K562 (cell line): ENCODE data around the gene USP49. TPM values are rescaled to one million over a fixed set of nuclear protein-coding genes. Genes with fewer than 3 reads are reported as not detected.
"Not testable (repeated sequence)": the region's sequence is repeated elsewhere in the genome, so short reads cannot be mapped to it uniquely, and the experiment has no call there.

ENCODE experiments used
- ATAC-seq: fragments of 200-7000 bp; cut with Tn5 transposase; 3 replicates; pipeline ENCODE4 v1.9.1; 2020; ENCODE audit warnings: moderate library complexity
- BruUV-seq: library from RNA; stranded (reverse); fragments of 400-500 nt; replicated peaks from 2 replicates; lab custom pipeline; 2021; lab: Mats Ljungman, UMichigan
- CTCF ChIA-PET: fragments of 300-600 bp; formaldehyde crosslinking; extraction: SDS; loops from one replicate; lab custom pipeline; 2021; ENCODE audit warnings: low intra/inter-chr PET ratio; lab: Yijun Ruan, JAX
- POLR2A ChIA-PET: fragments of 300-600, 350-650 bp; sonication (Branson Sonifier 250); formaldehyde crosslinking; extraction: SDS; loops from one replicate; lab custom pipeline; 2021; ENCODE audit warnings: antibody characterized with exemption, inconsistent platforms; lab: Yijun Ruan, JAX
- DNase-seq, 4 experiments: peaks; one replicate each; pipeline versions ENCODE4 v3.0.0 to v3.0.0-alpha.2; 2011 to 2018; ENCODE audit warnings: low spot score in 3 of 4, mixed read lengths in 3 of 4; ENCODE audit errors: extremely low read depth in 1 of 4
- FAIRE-seq: peaks from 2 replicates; lab custom pipeline; 2011; peaks lifted over from hg19 to GRCh38; lab: Jason Lieb, UNC
- H2AFZ ChIP-seq: 2 replicates; pipeline ENCODE4 v1.6.0; 2011; ENCODE audit warnings: low read depth, low read length, control low read depth, inconsistent platforms
- H3K27ac ChIP-seq: fragments of 200-600 bp; 3 replicates; pipeline ENCODE4 v1.8.0; 2011; ENCODE audit warnings: low read depth, mild to moderate bottlenecking, control low read depth, inconsistent platforms, low read length, moderate library complexity, mixed read lengths; ENCODE audit errors: extremely low read depth
- H3K27me3 ChIP-seq, 2 experiments: fragments of 300-600 bp in 1 of 2; 2 replicates in 1 of 2; 3 replicates in 1 of 2; pipeline versions ENCODE4 v1.6.0 to v1.8.0; 2011; ENCODE audit warnings: inconsistent platforms in 2 of 2, low read length in 2 of 2, mild to moderate bottlenecking in 1 of 2, mixed read lengths in 1 of 2, moderate library complexity in 1 of 2; ENCODE audit not compliant: control insufficient read depth in 2 of 2, insufficient read depth in 2 of 2
- H3K36me3 ChIP-seq: fragments of 300-600 bp; 3 replicates; pipeline ENCODE4 v1.8.0; 2011; ENCODE audit warnings: mild to moderate bottlenecking, low read length, inconsistent platforms; ENCODE audit not compliant: control insufficient read depth, insufficient read depth
- H3K4me1 ChIP-seq, 2 experiments: fragments of 200-600 bp in 1 of 2; replicated peaks in 1 of 2; 2 replicates in 1 of 2; 3 replicates in 1 of 2; pipeline versions ENCODE4 v1.5.1 to v1.8.0; 2011; ENCODE audit warnings: inconsistent platforms in 2 of 2, low read length in 2 of 2, mild to moderate bottlenecking in 1 of 2, mixed read lengths in 1 of 2, moderate library complexity in 1 of 2; ENCODE audit not compliant: control insufficient read depth in 2 of 2, insufficient read depth in 2 of 2
- H3K4me2 ChIP-seq: 2 replicates; pipeline ENCODE4 v1.6.1; 2011; ENCODE audit warnings: low read length, control low read depth, inconsistent platforms, mixed read lengths; ENCODE audit not compliant: insufficient read depth
- H3K4me3 ChIP-seq: fragments of 200-600 bp; sonication (generic), shearing (Covaris generic); 2 replicates; pipeline ENCODE4 v1.5.1; 2016; ENCODE audit warnings: control low read depth, inconsistent platforms
- H3K79me2 ChIP-seq: fragments of 200-600 bp; 3 replicates; pipeline ENCODE4 v1.8.0; 2011; ENCODE audit warnings: low read length, inconsistent platforms; ENCODE audit not compliant: control insufficient read depth, insufficient read depth
- H3K9ac ChIP-seq, 2 experiments: 2 replicates each; pipeline versions ENCODE4 v1.6.0 to v1.6.1; 2011; ENCODE audit warnings: low read depth in 2 of 2, low read length in 2 of 2, control low read depth in 1 of 2, inconsistent platforms in 1 of 2, mild to moderate bottlenecking in 1 of 2, mixed read lengths in 1 of 2; ENCODE audit not compliant: insufficient read depth in 1 of 2
- H3K9me1 ChIP-seq: one replicate; pipeline ENCODE4 v1.6.0; 2011; ENCODE audit warnings: inconsistent platforms, mild to moderate bottlenecking, low read length, moderate library complexity; ENCODE audit not compliant: control insufficient read depth, insufficient read depth
- H3K9me3 ChIP-seq: replicated peaks from 2 replicates; pipeline ENCODE4 v1.5.1; 2011; ENCODE audit warnings: low read depth, low read length, inconsistent platforms; ENCODE audit not compliant: control insufficient read depth, insufficient read depth
- H4K20me1 ChIP-seq: replicated peaks from 2 replicates; pipeline ENCODE4 v1.6.1; 2011; ENCODE audit warnings: low read length, inconsistent platforms, mixed read lengths; ENCODE audit not compliant: control insufficient read depth, insufficient read depth
- BACH1 ChIP-seq: fragments of 200-800 bp; sonication (Bioruptor generic); IDR thresholded peaks from 2 replicates; pipeline ENCODE4 v1.6.1; 2016; ENCODE audit warnings: missing genetic modification characterization, missing compliant biosample characterization
- BCOR ChIP-seq: fragments of 450-650 bp; IDR thresholded peaks from 2 replicates; pipeline ENCODE4 v1.6.1; 2016
- CTBP1 ChIP-seq: fragments of 450-650 bp; IDR thresholded peaks from 2 replicates; pipeline ENCODE4 v1.6.1; 2016; ENCODE audit warnings: borderline replicate concordance
- HDAC2 ChIP-seq: fragments of 450-650 bp; IDR thresholded peaks from 2 replicates; pipeline ENCODE4 v1.6.1; 2016; ENCODE audit warnings: mild to moderate bottlenecking
- HLTF ChIP-seq: fragments of 450-650 bp; IDR thresholded peaks from 2 replicates; pipeline ENCODE4 v1.6.1; 2016
- LARP7 ChIP-seq: fragments of 450-650 bp; IDR thresholded peaks from 2 replicates; pipeline ENCODE4 v1.6.1; 2016
- PHB2 ChIP-seq: fragments of 450-650 bp; IDR thresholded peaks from 2 replicates; pipeline ENCODE4 v1.6.1; 2017; ENCODE audit warnings: low read depth
- RBM25 ChIP-seq: fragments of 200-400 bp; formaldehyde crosslinking; IDR thresholded peaks from 2 replicates; pipeline ENCODE4 v1.6.1; 2018; ENCODE audit warnings: low read length, low read depth, moderate library complexity; ENCODE audit not compliant: severe bottlenecking
- SMARCA4 ChIP-seq: fragments of 450-650 bp; IDR thresholded peaks from 2 replicates; pipeline ENCODE4 v1.6.1; 2016
- TCF3 ChIP-seq: sonication (generic); formaldehyde crosslinking; IDR thresholded peaks from 2 replicates; pipeline ENCODE4 v1.4.0; 2020; ENCODE audit warnings: mild to moderate bottlenecking, missing genetic modification reagents
- WGBS: fragments of 100-300 bp; shearing (Covaris generic); methylation state at CpG from one replicate; pipeline ENCODE4 v1.1.6; 2016; ENCODE audit warnings: low coverage, mixed read lengths; ENCODE audit not compliant: insufficient coverage; ENCODE audit errors: missing lambda C conversion rate; 5-methylcytosine and 5-hydroxymethylcytosine counted together
- in situ Hi-C: fragments of 300-500 bp; cut with MboI; formaldehyde crosslinking; loops from 4 replicates; pipeline ENCODE4 v1.15.0; 2018; ENCODE audit warnings: inconsistent platforms, mixed read lengths
- intact Hi-C: fragments of 100-400 bp; cut with micrococcal nuclease; formaldehyde crosslinking; loops from 2 replicates; pipeline ENCODE4 v1.14.2; 2022
- polyA plus RNA-seq, 8 experiments: library from polyadenylated mRNA; depleted of rRNA in 4 of 8; stranded (reverse) in 5 of 8; unstranded in 3 of 8; fragments of >200 nt; fragmentation: Nextera tagmentation in 2 of 8; fragmentation: Illumina TruSeq in 1 of 8; extraction: Ambion mirVana in 2 of 8; extraction: Trizol in 1 of 8; gene quantifications; 2 replicates each; pipeline versions ENCODE4 v1.2.1 to v1.2.3, GENCODE V29; 2011 to 2014; ENCODE audit warnings: inconsistent platforms in 1 of 8, missing spikeins in 1 of 8
- total RNA-seq, 7 experiments: library from RNA; depleted of rRNA in 6 of 7; stranded (reverse); fragments of >200 nt in 6 of 7; fragmentation: Illumina TruSeq in 2 of 7; extraction: Trizol in 2 of 7; gene quantifications; 2 replicates each; pipeline versions ENCODE4 v1.2.1 to v1.2.3, GENCODE V29; 2011 to 2021; ENCODE audit warnings: low replicate concordance in 1 of 7
- TF ChIP-seq, protein P1 (sequence below): fragments of 450-650 bp; IDR thresholded peaks from 2 replicates; pipeline ENCODE4 v1.6.1; 2016
- TF ChIP-seq, protein P2 (sequence below): fragments of 450-650 bp; IDR thresholded peaks from 2 replicates; pipeline ENCODE4 v1.6.1; 2018; ENCODE audit warnings: mild to moderate bottlenecking, low read depth; ENCODE audit not compliant: partially characterized antibody
- TF ChIP-seq, protein P3 (sequence below): IDR thresholded peaks from 2 replicates; pipeline ENCODE4 v1.6.1; 2016; ENCODE audit warnings: missing genetic modification characterization, missing compliant biosample characterization

USP49 gene
- total and polyA plus RNA-seq, 9 of the 15 experiments (the other 6 are each of a cell fraction or from before 2014, with no cell fraction given): 1.0 to 9.9 (median 6.5) TPM

DNA sequence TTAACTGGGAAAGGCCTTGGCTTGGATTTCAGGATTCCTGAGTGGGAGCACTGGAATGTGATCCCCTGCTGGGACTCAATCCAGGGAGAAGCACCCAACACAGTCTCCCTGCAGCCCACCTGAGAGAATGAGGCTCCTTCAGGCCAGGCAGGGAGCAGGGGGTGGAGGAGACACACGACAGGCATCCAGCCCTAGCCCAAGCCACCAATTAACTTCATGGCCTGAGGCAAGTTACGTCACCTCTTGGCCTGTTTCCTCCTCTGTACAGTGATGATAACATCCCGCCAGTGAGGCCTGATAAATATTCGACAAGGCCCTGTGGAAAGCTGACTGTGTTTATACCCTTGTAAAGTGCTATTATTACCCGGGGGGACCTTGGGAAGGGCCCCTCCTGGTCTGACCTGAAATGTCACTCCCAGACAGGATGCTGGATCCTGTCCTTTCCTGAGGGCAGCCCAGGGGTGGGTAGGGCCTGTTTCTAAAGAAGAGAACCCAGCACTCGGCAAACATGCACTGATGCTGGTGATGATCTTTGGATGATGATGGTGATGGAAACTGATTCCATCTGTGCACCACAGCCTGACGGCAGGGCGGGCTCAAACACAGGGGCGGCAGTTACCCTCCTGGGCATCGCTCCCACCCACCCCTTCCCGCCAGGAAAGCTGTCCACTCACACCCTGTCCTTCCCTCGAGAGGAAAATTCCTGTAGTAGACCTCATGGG is 127.9 kb downstream of the USP49 start (continued):
- TF ChIP-seq BACH1 (tag) (no peak), TCF3 (CRISPR knock-in tag) (peak; percentile 67), SMARCA4 (peak; percentile 66; the same call in 1 of the 2 replicates), CTBP1 (peak; percentile 93; the same call in 1 of the 2 replicates), HDAC2 (peak; percentile 36; the same call in 1 of the 2 replicates)
- TF ChIP-seq, protein P1, sequence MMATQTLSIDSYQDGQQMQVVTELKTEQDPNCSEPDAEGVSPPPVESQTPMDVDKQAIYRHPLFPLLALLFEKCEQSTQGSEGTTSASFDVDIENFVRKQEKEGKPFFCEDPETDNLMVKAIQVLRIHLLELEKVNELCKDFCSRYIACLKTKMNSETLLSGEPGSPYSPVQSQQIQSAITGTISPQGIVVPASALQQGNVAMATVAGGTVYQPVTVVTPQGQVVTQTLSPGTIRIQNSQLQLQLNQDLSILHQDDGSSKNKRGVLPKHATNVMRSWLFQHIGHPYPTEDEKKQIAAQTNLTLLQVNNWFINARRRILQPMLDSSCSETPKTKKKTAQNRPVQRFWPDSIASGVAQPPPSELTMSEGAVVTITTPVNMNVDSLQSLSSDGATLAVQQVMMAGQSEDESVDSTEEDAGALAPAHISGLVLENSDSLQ: peak; percentile 47

DNA sequence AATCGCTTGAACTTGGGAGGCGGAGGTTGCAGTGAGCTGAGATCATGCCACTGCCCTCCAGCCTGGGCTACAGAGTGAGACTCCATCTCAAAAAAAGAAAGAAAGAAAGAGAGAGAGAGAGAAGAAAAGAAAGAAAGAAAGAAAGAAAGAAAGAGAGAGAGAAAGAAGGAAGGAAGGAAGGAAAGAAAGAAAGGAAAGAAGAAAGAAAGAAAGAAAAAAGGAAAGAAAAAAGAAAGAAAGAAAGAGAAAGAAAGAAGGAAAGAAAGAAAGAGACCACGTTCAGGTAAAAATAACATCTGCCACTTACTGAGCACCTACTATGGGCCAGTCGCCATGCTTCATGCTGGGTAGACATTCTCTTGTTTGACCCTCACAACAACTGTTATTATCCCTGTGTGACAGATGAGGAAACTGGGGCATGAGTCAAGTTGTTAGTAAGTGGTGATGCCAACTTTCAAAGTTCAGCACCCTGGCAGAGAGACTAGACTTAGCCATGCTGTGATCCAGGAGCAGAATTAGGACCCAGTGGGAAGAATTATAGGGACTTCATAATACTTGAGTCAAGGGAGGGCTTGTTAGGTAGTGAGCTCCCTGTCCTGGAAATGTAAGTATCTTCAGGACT is 129.0 kb downstream of the USP49 start:
- ChIA-PET CTCF (interaction anchor here (0.6 kb wide), 1 partner anchor 83 kb away, joined by 3 read pairs; no protein-coding TSS in a partner anchor), POLR2A (interaction anchor here (0.5 to 1.0 kb wide), 3 partner anchors 33 to 262 kb away, joined by 3 to 4 read pairs (median 3); no protein-coding TSS in a partner anchor)
- not testable (repeated sequence) for H3K4me3 ChIP-seq, H4K20me1 ChIP-seq, H3K79me2 ChIP-seq, H3K27ac ChIP-seq, H3K9ac ChIP-seq, FAIRE-seq, ATAC-seq, BruUV-seq, H3K9me1 ChIP-seq, H3K4me2 ChIP-seq, H3K9me3 ChIP-seq, H3K36me3 ChIP-seq, DNase-seq
- in situ Hi-C loops: loop anchor here (5.0 kb wide), 1 partner anchor 69 kb away; no protein-coding TSS in a partner anchor
- intact Hi-C loops: loop anchor here (2.0 kb wide), 1 partner anchor 31 kb away; the partner anchor contains the start of gene TFEB
- H2AFZ ChIP-seq: peak overlapping the region; percentile 63; the same call in 1 of the 2 replicates
- peaks cover 3 to 18% of the 10 kb centered on the region in 2 experiments; a peak in 3 of 5 replicates for H3K27me3 ChIP-seq
- 53% methylated on average over 4 of the region's 4 CpGs for WGBS
- H3K4me1 ChIP-seq: peaks cover 33 to 37% of the 10 kb centered on the region in 2 experiments
- TF ChIP-seq PHB2: 0 out of 2 replicates have a peak, but pooled peaks have one; percentile 31
- peak; percentile 78; the same call in 1 of the 2 replicates for TF ChIP-seq LARP7
- TF ChIP-seq, protein P2, sequence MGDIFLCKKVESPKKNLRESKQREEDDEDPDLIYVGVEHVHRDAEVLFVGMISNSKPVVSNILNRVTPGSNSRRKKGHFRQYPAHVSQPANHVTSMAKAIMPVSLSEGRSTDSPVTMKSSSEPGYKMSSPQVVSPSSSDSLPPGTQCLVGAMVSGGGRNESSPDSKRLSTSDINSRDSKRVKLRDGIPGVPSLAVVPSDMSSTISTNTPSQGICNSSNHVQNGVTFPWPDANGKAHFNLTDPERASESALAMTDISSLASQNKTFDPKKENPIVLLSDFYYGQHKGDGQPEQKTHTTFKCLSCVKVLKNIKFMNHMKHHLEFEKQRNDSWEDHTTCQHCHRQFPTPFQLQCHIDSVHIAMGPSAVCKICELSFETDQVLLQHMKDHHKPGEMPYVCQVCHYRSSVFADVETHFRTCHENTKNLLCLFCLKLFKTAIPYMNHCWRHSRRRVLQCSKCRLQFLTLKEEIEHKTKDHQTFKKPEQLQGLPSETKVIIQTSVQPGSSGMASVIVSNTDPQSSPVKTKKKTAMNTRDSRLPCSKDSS: peak; percentile 35
- 0 out of 2 replicates have a peak, but pooled peaks have one; percentile 11 for TF ChIP-seq BCOR
- peak; percentile 31 for TF ChIP-seq RBM25
- TF ChIP-seq HLTF: 0 out of 2 replicates have a peak, but pooled peaks have one; percentile 15
- TF ChIP-seq, protein P3, sequence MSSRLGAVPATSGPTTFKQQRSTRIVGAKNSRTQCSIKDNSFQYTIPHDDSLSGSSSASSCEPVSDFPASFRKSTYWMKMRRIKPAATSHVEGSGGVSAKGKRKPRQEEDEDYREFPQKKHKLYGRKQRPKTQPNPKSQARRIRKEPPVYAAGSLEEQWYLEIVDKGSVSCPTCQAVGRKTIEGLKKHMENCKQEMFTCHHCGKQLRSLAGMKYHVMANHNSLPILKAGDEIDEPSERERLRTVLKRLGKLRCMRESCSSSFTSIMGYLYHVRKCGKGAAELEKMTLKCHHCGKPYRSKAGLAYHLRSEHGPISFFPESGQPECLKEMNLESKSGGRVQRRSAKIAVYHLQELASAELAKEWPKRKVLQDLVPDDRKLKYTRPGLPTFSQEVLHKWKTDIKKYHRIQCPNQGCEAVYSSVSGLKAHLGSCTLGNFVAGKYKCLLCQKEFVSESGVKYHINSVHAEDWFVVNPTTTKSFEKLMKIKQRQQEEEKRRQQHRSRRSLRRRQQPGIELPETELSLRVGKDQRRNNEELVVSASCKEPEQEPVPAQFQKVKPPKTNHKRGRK (tag): peak; percentile 99
